ENCODE measurements around the gene RTCB.
"Not testable (repeated sequence)": the region's sequence is repeated elsewhere in the genome, so short reads cannot be mapped to it uniquely, and the experiment has no call there.

DNA sequence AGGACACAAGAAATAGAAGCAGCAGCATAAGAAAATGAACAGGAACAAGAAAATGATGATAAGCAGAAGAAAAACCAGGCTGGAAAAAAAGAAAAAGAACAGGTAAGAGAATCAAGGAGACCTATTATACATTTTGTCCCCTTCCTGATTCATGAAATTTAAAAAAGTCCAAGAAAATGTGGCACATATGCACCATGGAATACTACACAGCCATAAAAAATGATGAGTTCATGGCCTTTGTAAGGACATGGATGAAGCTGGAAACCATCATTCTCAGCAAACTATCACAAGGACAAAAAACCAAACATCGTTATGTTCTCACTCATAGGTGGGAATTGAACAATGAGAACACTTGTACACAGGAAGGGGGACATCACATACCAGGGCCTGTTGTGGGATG, 60.2 kb downstream of the RTCB start:
- TF ChIP-seq, protein P1, sequence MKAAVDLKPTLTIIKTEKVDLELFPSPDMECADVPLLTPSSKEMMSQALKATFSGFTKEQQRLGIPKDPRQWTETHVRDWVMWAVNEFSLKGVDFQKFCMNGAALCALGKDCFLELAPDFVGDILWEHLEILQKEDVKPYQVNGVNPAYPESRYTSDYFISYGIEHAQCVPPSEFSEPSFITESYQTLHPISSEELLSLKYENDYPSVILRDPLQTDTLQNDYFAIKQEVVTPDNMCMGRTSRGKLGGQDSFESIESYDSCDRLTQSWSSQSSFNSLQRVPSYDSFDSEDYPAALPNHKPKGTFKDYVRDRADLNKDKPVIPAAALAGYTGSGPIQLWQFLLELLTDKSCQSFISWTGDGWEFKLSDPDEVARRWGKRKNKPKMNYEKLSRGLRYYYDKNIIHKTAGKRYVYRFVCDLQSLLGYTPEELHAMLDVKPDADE (IDR thresholded peaks at IDR 0.05), result not testable (repeated sequence)
- not testable (repeated sequence) for TF ChIP-seq EZH2 (IDR thresholded peaks at IDR 0.05; ENCODE audit: low read depth, unreplicated experiment); CTCF (conservative IDR thresholded peaks at IDR 0.05; ENCODE audit: low read depth in 2 of 2); POLR2AphosphoS5 (IDR thresholded peaks at IDR 0.05; ENCODE audit: low read depth); CREB1 (CRISPR knock-in tag; IDR thresholded peaks at IDR 0.05; ENCODE audit: low read depth); ZNF462 (CRISPR knock-in tag; IDR thresholded peaks at IDR 0.05); EZH2phosphoT487 (IDR thresholded peaks at IDR 0.05; ENCODE audit: unreplicated experiment); NANOG (IDR thresholded peaks at IDR 0.05; ENCODE audit: borderline replicate concordance); STAT1 (IDR thresholded peaks at IDR 0.05; ENCODE audit: unreplicated experiment); ZNF331 (CRISPR knock-in tag; IDR thresholded peaks at IDR 0.05; ENCODE audit: low read depth); ZNF114 (CRISPR knock-in tag; IDR thresholded peaks at IDR 0.05)
- TF ChIP-seq, protein P2, sequence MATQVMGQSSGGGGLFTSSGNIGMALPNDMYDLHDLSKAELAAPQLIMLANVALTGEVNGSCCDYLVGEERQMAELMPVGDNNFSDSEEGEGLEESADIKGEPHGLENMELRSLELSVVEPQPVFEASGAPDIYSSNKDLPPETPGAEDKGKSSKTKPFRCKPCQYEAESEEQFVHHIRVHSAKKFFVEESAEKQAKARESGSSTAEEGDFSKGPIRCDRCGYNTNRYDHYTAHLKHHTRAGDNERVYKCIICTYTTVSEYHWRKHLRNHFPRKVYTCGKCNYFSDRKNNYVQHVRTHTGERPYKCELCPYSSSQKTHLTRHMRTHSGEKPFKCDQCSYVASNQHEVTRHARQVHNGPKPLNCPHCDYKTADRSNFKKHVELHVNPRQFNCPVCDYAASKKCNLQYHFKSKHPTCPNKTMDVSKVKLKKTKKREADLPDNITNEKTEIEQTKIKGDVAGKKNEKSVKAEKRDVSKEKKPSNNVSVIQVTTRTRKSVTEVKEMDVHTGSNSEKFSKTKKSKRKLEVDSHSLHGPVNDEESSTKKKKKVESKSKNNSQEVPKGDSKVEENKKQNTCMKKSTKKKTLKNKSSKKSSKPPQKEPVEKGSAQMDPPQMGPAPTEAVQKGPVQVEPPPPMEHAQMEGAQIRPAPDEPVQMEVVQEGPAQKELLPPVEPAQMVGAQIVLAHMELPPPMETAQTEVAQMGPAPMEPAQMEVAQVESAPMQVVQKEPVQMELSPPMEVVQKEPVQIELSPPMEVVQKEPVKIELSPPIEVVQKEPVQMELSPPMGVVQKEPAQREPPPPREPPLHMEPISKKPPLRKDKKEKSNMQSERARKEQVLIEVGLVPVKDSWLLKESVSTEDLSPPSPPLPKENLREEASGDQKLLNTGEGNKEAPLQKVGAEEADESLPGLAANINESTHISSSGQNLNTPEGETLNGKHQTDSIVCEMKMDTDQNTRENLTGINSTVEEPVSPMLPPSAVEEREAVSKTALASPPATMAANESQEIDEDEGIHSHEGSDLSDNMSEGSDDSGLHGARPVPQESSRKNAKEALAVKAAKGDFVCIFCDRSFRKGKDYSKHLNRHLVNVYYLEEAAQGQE (IDR thresholded peaks at IDR 0.05; ENCODE audit: unreplicated experiment), result not testable (repeated sequence)
